ENCODE results near the gene TMEM245.

DNA sequence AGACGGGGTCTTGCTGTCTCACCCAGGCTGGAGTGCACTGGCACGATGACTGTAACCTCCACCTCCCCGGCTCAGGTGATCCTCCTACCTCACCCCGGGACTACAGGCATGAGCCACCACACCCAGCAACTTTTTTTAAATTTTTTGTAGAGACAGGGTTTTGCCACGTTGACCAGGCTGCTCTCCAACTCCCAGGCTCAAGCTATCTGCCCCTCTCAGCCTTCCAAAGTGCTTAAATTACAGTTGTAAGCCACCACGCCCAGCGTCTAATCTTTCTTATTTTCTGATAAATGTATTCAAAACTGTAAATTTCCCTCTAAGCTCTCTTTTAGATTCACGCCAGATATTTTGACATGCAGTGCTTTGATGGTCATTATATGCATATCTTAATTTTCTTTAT is 37.0 kb upstream of the TMEM245 start:
- TF ChIP-seq GATA2 (IDR thresholded peaks at IDR 0.05; ENCODE audit: low read depth, low read length) (no peak), GATA3 (IDR thresholded peaks at IDR 0.05; ENCODE audit: low read depth, low read length) (no peak)

Measured in SH-SY5Y (cell line).